Superior temporal gyrus (tissue), 1 donor: ENCODE results near the gene FOXP1.
"Not testable (repeated sequence)": the region's sequence is repeated elsewhere in the genome, so short reads cannot be mapped to it uniquely, and the experiment has no call there.

Experiments
- DNase-seq: peaks from one replicate; pipeline ENCODE4 v3.0.0-alpha.2; 2016; ENCODE audit errors: extremely low spot score

The FOXP1 gene

GRCh38 chr3:71530903-71531530 lies 52.5 kb downstream of the FOXP1 start:
- DNase-seq, result no peak

GRCh38 chr3:71528816-71529215 lies 54.7 kb downstream of the FOXP1 start:
- no peak for DNase-seq

- DNase-seq, result not testable (repeated sequence)
Observed at GRCh38 chr3:71526448-71526847, 57.1 kb downstream of the FOXP1 start.

GRCh38 chr3:71525391-71525790 lies 58.1 kb downstream of the FOXP1 start:
- no peak for DNase-seq

GRCh38 chr3:71524672-71525071 lies 58.9 kb downstream of the FOXP1 start:
- no peak for DNase-seq

- no peak for DNase-seq
Observed at GRCh38 chr3:71523628-71524027, 59.9 kb downstream of the FOXP1 start.

- DNase-seq, result no peak
Observed at GRCh38 chr3:71521940-71522876, 61.3 kb downstream of the FOXP1 start.

- no peak for DNase-seq
Observed at GRCh38 chr3:71521021-71521352, 62.5 kb downstream of the FOXP1 start.

GRCh38 chr3:71520161-71521020 lies 63.1 kb downstream of the FOXP1 start:
- DNase-seq, result no peak

GRCh38 chr3:71518089-71518488 lies 65.4 kb downstream of the FOXP1 start:
- no peak for DNase-seq

GRCh38 chr3:71517271-71517791 lies 66.2 kb downstream of the FOXP1 start:
- no peak for DNase-seq

GRCh38 chr3:71515636-71516365 lies 67.7 kb downstream of the FOXP1 start:
- DNase-seq, result no peak

- DNase-seq, result no peak
Observed at GRCh38 chr3:71514621-71515020, 68.9 kb downstream of the FOXP1 start.

- DNase-seq, result no peak
Observed at GRCh38 chr3:71513515-71513914, 70.0 kb downstream of the FOXP1 start.

- DNase-seq, result no peak
Observed at GRCh38 chr3:71513081-71513480, 70.4 kb downstream of the FOXP1 start.

GRCh38 chr3:71512544-71512943 lies 71.0 kb downstream of the FOXP1 start:
- DNase-seq, result no peak

- no peak for DNase-seq
Observed at GRCh38 chr3:71512000-71512399, 71.5 kb downstream of the FOXP1 start.

- DNase-seq, result no peak
Observed at GRCh38 chr3:71511446-71511845, 72.1 kb downstream of the FOXP1 start.

GRCh38 chr3:71511037-71511436 lies 72.5 kb downstream of the FOXP1 start:
- no peak for DNase-seq

- no peak for DNase-seq
Observed at GRCh38 chr3:71510510-71510909, 73.0 kb downstream of the FOXP1 start.

GRCh38 chr3:71509066-71509465 lies 74.5 kb downstream of the FOXP1 start:
- no peak for DNase-seq
